Right lobe of liver (tissue), 6 donors: ENCODE results near the gene TEX19. TPM values are rescaled to one million over a fixed set of nuclear protein-coding genes. Genes with fewer than 3 reads are reported as not detected.

Source experiments
- ATAC-seq, 4 donors: fragments of 200-7000 bp; cut with Tn5 transposase; one replicate each; pipeline ENCODE4 v1.9.1; 2020; ENCODE audit warnings: mild to moderate bottlenecking in 4 of 4, moderate library complexity in 4 of 4
- DNase-seq, 3 donors: peaks; one replicate each; pipeline ENCODE4 v3.0.0-alpha.2; 2020
- H3K27ac ChIP-seq, 3 donors: fragments of 200-600 bp; one replicate each; pipeline ENCODE4 v1.8.0; 2022
- H3K27me3 ChIP-seq, 2 donors: fragments of 200-600 bp; one replicate each; pipeline ENCODE4 v1.8.0; 2022
- H3K36me3 ChIP-seq, 4 donors: fragments of 200-600 bp; sonication (generic) in 1 of 4; one replicate each; pipeline versions ENCODE4 v1.5.1 to v1.8.0; 2017 to 2022; ENCODE audit warnings: control low read depth in 1 of 4
- H3K4me1 ChIP-seq, 4 donors: fragments of 200-600 bp; sonication (generic) in 1 of 4; one replicate each; pipeline versions ENCODE4 v1.5.1 to v1.8.0; 2017 to 2022; ENCODE audit warnings: control low read depth in 1 of 4
- H3K4me3 ChIP-seq, 3 donors: fragments of 200-600 bp; one replicate each; pipeline ENCODE4 v1.8.0; 2022
- H3K9me3 ChIP-seq, 4 donors: fragments of 200-600 bp; sonication (generic) in 1 of 4; one replicate each; pipeline versions ENCODE4 v1.5.1 to v1.8.0; 2017 to 2022; ENCODE audit warnings: control low read depth in 1 of 4
- POLR2A ChIP-seq: fragments of 450-650 bp; IDR thresholded peaks from one replicate; pipeline ENCODE4 v1.6.1; 2017; ENCODE audit warnings: antibody characterized with exemption, mild to moderate bottlenecking
- WGBS: methylation state at CpG from one replicate; pipeline ENCODE4 v1.1.6; 2018; ENCODE audit warnings: low coverage, low lambda C conversion rate; ENCODE audit not compliant: insufficient coverage; ENCODE audit errors: missing lambda C conversion rate; 5-methylcytosine and 5-hydroxymethylcytosine counted together
- intact Hi-C, 2 donors: fragments of 100-400 bp; cut with DNase I; formaldehyde crosslinking; loops; one replicate each; pipeline versions ENCODE4 v1.11.2 to v1.14.1; 2022
- total RNA-seq, 6 experiments: library from RNA; depleted of rRNA in 2 of 6; stranded (reverse); fragments of >200 nt in 2 of 6; fragmentation: NEBNext Ultra II Directional in 3 of 6; extraction: Animal tissue kit (Norgen Biotek cat#: 25700) in 3 of 6; gene quantifications; one replicate each; pipeline versions ENCODE4 v1.1.0 to v1.2.4, GENCODE V29; 2016 to 2023
- TF ChIP-seq, protein P1 (sequence below), 4 donors: fragments of 200-600 bp in 3 of 4; fragments of 450-650 bp in 1 of 4; IDR thresholded peaks; one replicate each; pipeline versions ENCODE4 v1.5.1 to v1.8.0; 2016 to 2022; ENCODE audit warnings: antibody characterized with exemption in 4 of 4, mild to moderate bottlenecking in 2 of 4
- donor health status: DM: no; HTN: yes; CAD: no.
- donor health status: DM: no; HTN: no; CAD: no.
- donor health status: DM: no; HTN: no; CAD: no.
- donor health status: DM: no; HTN: yes; CAD: no.
- donor health status: DM: no; HTN: yes; CAD: no.

The TEX19 gene
- total RNA-seq, 6 experiments from 2014 or later, result not detected

GRCh38 chr17:82389379-82389778 is 30.3 kb downstream of the TEX19 start:
- no peak for DNase-seq
- intact Hi-C loops, result no loop called here
- TF ChIP-seq, protein P1, sequence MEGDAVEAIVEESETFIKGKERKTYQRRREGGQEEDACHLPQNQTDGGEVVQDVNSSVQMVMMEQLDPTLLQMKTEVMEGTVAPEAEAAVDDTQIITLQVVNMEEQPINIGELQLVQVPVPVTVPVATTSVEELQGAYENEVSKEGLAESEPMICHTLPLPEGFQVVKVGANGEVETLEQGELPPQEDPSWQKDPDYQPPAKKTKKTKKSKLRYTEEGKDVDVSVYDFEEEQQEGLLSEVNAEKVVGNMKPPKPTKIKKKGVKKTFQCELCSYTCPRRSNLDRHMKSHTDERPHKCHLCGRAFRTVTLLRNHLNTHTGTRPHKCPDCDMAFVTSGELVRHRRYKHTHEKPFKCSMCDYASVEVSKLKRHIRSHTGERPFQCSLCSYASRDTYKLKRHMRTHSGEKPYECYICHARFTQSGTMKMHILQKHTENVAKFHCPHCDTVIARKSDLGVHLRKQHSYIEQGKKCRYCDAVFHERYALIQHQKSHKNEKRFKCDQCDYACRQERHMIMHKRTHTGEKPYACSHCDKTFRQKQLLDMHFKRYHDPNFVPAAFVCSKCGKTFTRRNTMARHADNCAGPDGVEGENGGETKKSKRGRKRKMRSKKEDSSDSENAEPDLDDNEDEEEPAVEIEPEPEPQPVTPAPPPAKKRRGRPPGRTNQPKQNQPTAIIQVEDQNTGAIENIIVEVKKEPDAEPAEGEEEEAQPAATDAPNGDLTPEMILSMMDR (IDR thresholded peaks at IDR 0.05), result no peak
- TF ChIP-seq POLR2A, result no peak
- Histone ChIP-seq H3K36me3 (no peaks in the 10 kb centered on the region), H3K27me3 (no peaks in the 10 kb centered on the region), H3K4me1 (peaks cover 0 to 12% (median 2%) of the 10 kb centered on the region in 4 donors), H3K9me3 (no peaks in the 10 kb centered on the region), H3K4me3 (no peak overlapping the region), H3K27ac (no peak overlapping the region)
- ATAC-seq, result no peak
- 81% methylated on average over 9 of the region's 10 CpGs for WGBS

DNA sequence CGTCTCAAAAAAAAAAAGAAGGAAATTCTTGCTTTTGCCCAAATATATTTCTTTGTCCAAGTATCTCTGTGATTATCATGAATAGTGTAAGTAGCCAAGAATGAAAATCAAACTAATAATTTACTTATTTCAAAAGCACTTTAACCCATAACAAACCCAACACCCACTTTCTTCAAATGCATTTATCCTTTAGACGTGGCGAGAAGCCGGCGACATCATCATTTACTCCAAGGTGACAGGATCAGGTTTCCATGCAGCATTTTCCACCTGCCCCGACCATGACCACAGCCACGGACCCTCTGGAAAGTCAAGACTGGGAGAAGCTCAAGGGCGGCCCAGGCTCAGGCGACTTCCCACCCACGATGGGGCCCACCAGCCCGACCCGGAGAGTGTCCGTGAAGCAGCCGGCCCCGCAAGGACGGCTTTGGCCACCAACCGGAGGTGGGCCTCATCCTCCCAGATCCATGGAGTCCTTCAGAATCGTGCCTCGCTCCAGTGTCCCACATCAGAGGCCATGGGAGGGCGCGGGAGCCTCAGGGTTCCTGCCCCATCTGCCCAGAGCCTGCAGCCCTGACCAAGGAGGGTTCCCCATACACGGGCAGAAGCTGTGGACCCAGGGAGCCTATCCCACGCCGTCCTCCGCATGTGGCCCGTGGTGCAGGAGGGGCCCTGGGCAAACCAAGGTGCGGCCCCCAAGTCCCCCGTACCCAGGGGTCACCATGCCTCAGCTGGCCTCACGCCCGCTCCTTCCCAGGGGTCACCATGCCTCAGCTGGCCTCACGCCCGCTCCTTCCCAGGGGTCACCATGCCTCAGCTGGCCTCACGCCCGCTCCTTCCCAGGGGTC is 31.2 kb downstream of the TEX19 start:
- no peak for DNase-seq
- TF ChIP-seq, protein P1 (IDR thresholded peaks at IDR 0.05), result no peak
- intact Hi-C loops, result no loop called here

GRCh38 chr17:82390860-82391435 is 31.9 kb downstream of the TEX19 start:
- TF ChIP-seq POLR2A, result no peak
- TF ChIP-seq, protein P1 (IDR thresholded peaks at IDR 0.05), result no peak
- WGBS, result 89% methylated on average over 2 of the region's 13 CpGs
- intact Hi-C loops, result no loop called here
- DNase-seq (no peak), ATAC-seq (no peak)
- H3K27me3 ChIP-seq, result no peaks in the 10 kb centered on the region
- no peaks in the 10 kb centered on the region for H3K4me1 ChIP-seq
- H3K36me3 ChIP-seq, result no peaks in the 10 kb centered on the region
- no peaks in the 10 kb centered on the region for H3K9me3 ChIP-seq
- no peak overlapping the region for H3K27ac ChIP-seq
- no peak overlapping the region for H3K4me3 ChIP-seq

More for the DNA sequence above, 31.2 kb downstream of the TEX19 start:
- 95% methylated on average over 7 of the region's 34 CpGs for WGBS
- Histone ChIP-seq H3K27ac (no peak overlapping the region), H3K27me3 (no peaks in the 10 kb centered on the region), H3K4me3 (no peak overlapping the region), H3K9me3 (no peaks in the 10 kb centered on the region), H3K4me1 (peaks cover 0 to 3% (median 0%) of the 10 kb centered on the region in 4 donors), H3K36me3 (no peaks in the 10 kb centered on the region)
- no peak for ATAC-seq

- no peaks in the 10 kb centered on the region for H3K4me1 ChIP-seq
- WGBS, result 71% methylated on average over 2 of the region's 23 CpGs
- intact Hi-C loops, result no loop called here
- no peaks in the 10 kb centered on the region for H3K9me3 ChIP-seq
- no peaks in the 10 kb centered on the region for H3K36me3 ChIP-seq
- H3K27me3 ChIP-seq, result no peaks in the 10 kb centered on the region
- no peak overlapping the region for H3K27ac ChIP-seq
- H3K4me3 ChIP-seq, result no peak overlapping the region
- DNase-seq (no peak), ATAC-seq (no peak)
- TF ChIP-seq, protein P1 (IDR thresholded peaks at IDR 0.05), result no peak
- TF ChIP-seq POLR2A, result no peak
These were observed 32.5 kb downstream of the TEX19 start for GRCh38 chr17:82391496-82392066.
